ENCODE measurements around the gene GPR137C.
"Not testable (repeated sequence)": the region's sequence is repeated elsewhere in the genome, so short reads cannot be mapped to it uniquely, and the experiment has no call there.

GPR137C gene

GRCh38 chr14:52568454-52568853 lies 15.8 kb downstream of the GPR137C start:
- not testable (repeated sequence) for DNase-seq

GRCh38 chr14:52575858-52576257 lies 23.2 kb downstream of the GPR137C start:
- no peak for DNase-seq

GRCh38 chr14:52583544-52583943 lies 30.9 kb downstream of the GPR137C start:
- DNase-seq = no peak

- DNase-seq = no peak
Observed at GRCh38 chr14:52589646-52590045, 37.0 kb downstream of the GPR137C start.

GRCh38 chr14:52590318-52590717 lies 37.7 kb downstream of the GPR137C start:
- DNase-seq = no peak

GRCh38 chr14:52596320-52596719 lies 43.7 kb downstream of the GPR137C start:
- DNase-seq = no peak

GRCh38 chr14:52596861-52597260 lies 44.2 kb downstream of the GPR137C start:
- DNase-seq = no peak

DNA sequence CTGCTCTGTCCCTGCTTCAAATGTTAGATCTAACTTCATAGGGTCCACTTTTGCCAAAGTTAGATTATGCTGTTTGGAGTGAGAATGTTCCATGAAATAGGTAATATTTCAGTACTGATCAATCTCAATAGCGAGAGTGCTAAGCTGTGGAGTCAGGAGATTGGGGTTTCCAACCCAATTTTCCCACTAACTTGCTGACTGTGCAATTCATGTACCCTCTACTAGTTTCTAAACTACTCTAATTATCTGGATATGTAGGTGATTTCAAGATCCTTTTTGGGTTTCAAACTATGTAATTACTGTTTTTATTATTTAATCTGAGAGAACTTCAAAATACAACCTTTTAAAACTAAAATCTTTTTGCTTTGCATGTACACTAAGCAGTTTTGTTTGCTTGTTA lies 45.9 kb downstream of the GPR137C start:
- DNase-seq = no peak

GRCh38 chr14:52599974-52600373 lies 47.3 kb downstream of the GPR137C start:
- no peak for DNase-seq

DNA sequence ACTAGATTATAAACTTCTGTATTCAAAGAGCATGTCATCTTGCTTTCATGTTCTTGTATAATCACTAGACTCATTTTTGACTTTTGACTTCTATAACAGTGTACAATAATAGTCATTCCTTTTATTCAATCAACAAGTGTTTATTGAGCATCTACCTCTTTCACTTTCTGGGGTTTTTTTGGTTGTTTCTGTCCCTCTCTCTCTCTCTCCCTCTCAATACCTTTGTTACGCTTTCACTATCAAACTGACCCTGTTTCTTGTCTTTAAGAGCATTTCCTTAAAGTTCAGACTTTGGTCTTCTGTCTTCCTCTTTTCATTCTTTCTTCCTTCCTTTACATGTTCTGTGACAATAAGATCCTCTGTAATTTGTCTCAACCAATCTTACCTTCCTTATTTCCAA lies 49.5 kb downstream of the GPR137C start:
- DNase-seq = no peak

- DNase-seq = no peak
Observed at GRCh38 chr14:52607061-52607460, 54.4 kb downstream of the GPR137C start.

GRCh38 chr14:52609445-52610044 lies 56.9 kb downstream of the GPR137C start:
- DNase-seq = no peak

- DNase-seq = no peak
Observed at GRCh38 chr14:52610187-52610586, 57.6 kb downstream of the GPR137C start.

GRCh38 chr14:52618602-52619001 lies 66.0 kb downstream of the GPR137C start:
- DNase-seq = no peak

GRCh38 chr14:52619687-52620086 lies 67.1 kb downstream of the GPR137C start:
- no peak for DNase-seq

- no peak for DNase-seq
Observed at GRCh38 chr14:52640137-52640536, 87.5 kb downstream of the GPR137C start.

- DNase-seq = no peak
Observed at GRCh38 chr14:52641745-52642144, 89.1 kb downstream of the GPR137C start.

GRCh38 chr14:52649511-52649910 lies 96.9 kb downstream of the GPR137C start:
- no peak for DNase-seq

DNA sequence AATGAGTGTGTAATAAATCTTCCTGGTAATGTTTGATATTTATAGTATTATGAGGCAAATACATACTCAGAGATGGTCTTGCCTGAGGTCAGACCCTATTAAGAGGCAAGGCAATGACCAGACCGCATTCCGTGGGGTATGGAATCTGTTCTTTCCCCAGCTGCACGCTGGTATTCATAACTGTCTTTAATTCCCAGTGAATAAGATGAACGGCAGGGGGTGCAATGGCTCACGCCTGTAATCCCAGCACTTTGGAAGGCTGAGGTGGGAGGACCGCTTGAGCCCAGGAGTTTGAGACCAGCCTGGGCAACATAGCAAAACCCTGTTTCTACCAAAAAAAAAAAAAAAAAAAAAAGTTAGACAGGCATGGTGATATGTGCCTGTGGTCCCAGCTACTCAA lies 98.1 kb downstream of the GPR137C start:
- DNase-seq = no peak

DNA sequence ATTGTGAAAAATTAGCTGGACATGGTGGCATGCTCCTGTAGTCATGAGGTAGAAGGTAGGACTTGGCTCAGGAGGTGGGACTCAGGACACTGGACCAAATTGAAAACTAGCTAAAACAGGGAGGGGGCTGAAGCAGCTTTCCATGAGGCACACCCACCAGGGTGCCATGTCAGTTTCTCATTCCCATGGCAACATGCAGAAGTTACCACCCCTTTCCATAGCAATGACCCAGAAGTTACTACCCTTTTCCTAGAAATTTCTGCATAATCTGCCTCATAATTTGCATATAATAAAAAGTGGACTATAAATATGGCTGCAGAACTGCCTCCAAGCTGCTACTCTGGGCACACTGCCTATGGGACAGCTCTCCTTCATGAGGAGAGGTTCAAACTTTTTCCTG lies 104.3 kb downstream of the GPR137C start:
- DNase-seq = no peak

DNA sequence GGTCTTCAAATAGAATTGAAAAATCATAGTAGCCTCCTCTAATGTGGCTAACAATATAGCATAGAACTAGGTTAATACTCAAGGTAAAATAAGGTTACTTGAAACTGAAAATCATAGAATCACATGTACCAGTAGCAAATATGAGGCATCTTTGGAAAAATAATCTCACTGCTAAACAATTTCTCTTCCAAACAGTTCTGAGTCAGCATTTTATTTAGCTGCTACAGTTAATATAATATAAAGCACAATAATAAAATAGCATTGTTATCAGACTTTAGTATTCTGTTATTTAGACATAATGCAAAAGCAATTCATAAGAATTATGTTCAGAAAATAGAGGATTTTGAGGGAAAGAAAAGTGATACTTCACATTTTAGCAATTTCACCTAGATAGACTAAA lies 107.7 kb downstream of the GPR137C start:
- DNase-seq = no peak

GRCh38 chr14:52660832-52661231 lies 108.2 kb downstream of the GPR137C start:
- DNase-seq = peak in 1 of 2 experiments; percentile 2

- DNase-seq = peak in 1 of 2 experiments; percentile 24
Observed at GRCh38 chr14:52661314-52661713, 108.7 kb downstream of the GPR137C start.

DNA sequence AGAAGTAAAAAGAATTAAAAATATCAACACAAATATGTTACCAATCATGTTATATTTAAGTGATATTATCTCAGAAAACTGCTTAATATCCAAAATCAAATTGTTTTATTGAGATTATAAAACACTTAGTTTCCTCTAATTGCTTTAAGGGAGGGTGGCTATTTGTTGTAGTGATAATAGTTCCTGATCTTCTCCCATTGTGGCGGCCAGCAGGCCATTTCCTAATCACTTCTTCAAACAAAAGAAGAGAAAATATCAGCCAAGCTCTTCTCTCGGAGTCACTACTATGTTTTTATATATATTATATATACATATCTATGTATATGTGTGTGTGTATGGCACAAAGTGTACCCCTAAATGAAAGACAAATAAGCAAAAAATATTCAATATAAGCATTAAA lies 111.2 kb downstream of the GPR137C start:
- DNase-seq = peak; percentile 35 to 79

DNA sequence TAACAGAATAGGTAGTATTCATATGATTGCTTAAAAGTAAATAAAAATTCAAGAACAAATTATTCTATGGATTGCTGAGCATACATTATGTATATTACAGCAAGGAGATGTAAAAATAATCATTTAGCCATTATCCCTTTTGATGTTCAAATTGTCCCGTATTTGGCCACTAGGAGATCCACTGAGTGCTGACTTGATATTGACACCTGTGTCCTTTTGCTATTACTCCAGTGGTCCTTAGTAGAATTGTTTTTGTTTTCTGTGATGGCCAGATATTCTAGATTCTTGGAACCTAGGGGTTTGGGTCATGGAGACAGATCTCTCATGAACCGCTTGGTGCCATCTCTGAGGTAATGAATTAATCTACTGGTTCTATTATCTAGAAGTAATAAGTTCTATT lies 126.0 kb downstream of the GPR137C start:
- no peak for DNase-seq
